ENCODE results near the gene PRKCB. TPM values are rescaled to one million over a fixed set of nuclear protein-coding genes. Genes with fewer than 3 reads are reported as not detected.

The PRKCB gene
- total and polyA plus RNA-seq, 2 experiments from 2014 or later, result 0.70 to 0.92 TPM

DNA sequence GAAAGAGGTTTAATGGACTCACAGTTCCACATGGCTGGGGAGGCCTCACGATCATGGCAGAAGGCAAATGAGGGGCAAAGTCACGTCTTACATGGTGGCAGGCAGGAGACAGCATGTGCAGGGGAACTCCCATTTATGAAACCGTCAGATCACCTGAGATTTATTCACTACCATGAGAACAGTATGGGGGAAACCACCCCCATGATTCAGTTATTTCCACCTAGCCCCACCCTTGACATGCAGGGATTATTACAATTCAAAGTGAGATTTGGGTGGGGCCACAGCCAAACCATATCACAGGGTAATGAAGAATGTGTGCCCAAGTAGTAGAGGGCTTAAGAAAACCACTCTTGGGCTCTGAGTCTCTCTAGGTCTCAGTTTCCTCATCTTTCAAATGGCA, 85.1 kb downstream of the PRKCB start:
- H4K20me1 ChIP-seq (ENCODE audit: insufficient read depth, poor library complexity, severe bottlenecking), result no peaks in the 10 kb centered on the region
- no peaks in the 10 kb centered on the region for H3K4me1 ChIP-seq (ENCODE audit: insufficient read depth)
- H3K27me3 ChIP-seq, result no peaks in the 10 kb centered on the region
- no peaks in the 10 kb centered on the region for H3K79me2 ChIP-seq
- 88% methylated on average over 3 of the region's 3 CpGs for WGBS (ENCODE audit: low lambda C conversion rate, missing lambda C conversion rate)
- H3K27ac ChIP-seq, result no peak overlapping the region
- no peaks in the 10 kb centered on the region for H3K9me2 ChIP-seq (replicated peaks; ENCODE audit: insufficient read depth)
- no peak overlapping the region for H3K4me3 ChIP-seq
- no peaks in the 10 kb centered on the region for H3K36me3 ChIP-seq (replicated peaks; ENCODE audit: insufficient read depth, low read depth)
- H3K9me3 ChIP-seq (ENCODE audit: low read depth), result no peaks in the 10 kb centered on the region
- DNase-seq (ENCODE audit: low spot score), result no peak
- H2AFZ ChIP-seq, result no peak overlapping the region
- TF ChIP-seq EZH2 (IDR thresholded peaks at IDR 0.05; ENCODE audit: borderline replicate concordance) (no peak), EZH2phosphoT487 (IDR thresholded peaks at IDR 0.05; ENCODE audit: low read depth, severe bottlenecking, unreplicated experiment) (no peak)
- TF ChIP-seq, protein P1, sequence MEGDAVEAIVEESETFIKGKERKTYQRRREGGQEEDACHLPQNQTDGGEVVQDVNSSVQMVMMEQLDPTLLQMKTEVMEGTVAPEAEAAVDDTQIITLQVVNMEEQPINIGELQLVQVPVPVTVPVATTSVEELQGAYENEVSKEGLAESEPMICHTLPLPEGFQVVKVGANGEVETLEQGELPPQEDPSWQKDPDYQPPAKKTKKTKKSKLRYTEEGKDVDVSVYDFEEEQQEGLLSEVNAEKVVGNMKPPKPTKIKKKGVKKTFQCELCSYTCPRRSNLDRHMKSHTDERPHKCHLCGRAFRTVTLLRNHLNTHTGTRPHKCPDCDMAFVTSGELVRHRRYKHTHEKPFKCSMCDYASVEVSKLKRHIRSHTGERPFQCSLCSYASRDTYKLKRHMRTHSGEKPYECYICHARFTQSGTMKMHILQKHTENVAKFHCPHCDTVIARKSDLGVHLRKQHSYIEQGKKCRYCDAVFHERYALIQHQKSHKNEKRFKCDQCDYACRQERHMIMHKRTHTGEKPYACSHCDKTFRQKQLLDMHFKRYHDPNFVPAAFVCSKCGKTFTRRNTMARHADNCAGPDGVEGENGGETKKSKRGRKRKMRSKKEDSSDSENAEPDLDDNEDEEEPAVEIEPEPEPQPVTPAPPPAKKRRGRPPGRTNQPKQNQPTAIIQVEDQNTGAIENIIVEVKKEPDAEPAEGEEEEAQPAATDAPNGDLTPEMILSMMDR (IDR thresholded peaks at IDR 0.05; ENCODE audit: poor library complexity), result no peak
- H3K4me2 ChIP-seq, result no peak overlapping the region

GRCh38 chr16:23922406-23922805, 86.6 kb downstream of the PRKCB start:
- H3K27ac ChIP-seq, result no peak overlapping the region
- H3K9me3 ChIP-seq (ENCODE audit: low read depth), result no peaks in the 10 kb centered on the region
- TF ChIP-seq EZH2phosphoT487 (IDR thresholded peaks at IDR 0.05; ENCODE audit: low read depth, severe bottlenecking, unreplicated experiment) (no peak), EZH2 (IDR thresholded peaks at IDR 0.05; ENCODE audit: borderline replicate concordance) (no peak)
- TF ChIP-seq, protein P1 (IDR thresholded peaks at IDR 0.05; ENCODE audit: poor library complexity), result no peak
- no peak overlapping the region for H2AFZ ChIP-seq
- no peaks in the 10 kb centered on the region for H3K27me3 ChIP-seq
- H3K4me1 ChIP-seq (ENCODE audit: insufficient read depth), result no peaks in the 10 kb centered on the region
- H3K4me3 ChIP-seq, result no peak overlapping the region
- H3K36me3 ChIP-seq (replicated peaks; ENCODE audit: insufficient read depth, low read depth), result no peaks in the 10 kb centered on the region
- no peak overlapping the region for H3K4me2 ChIP-seq
- DNase-seq (ENCODE audit: low spot score), result no peak
- no peaks in the 10 kb centered on the region for H4K20me1 ChIP-seq (ENCODE audit: insufficient read depth, poor library complexity, severe bottlenecking)
- no peaks in the 10 kb centered on the region for H3K9me2 ChIP-seq (replicated peaks; ENCODE audit: insufficient read depth)
- H3K79me2 ChIP-seq, result no peaks in the 10 kb centered on the region

- Histone ChIP-seq H3K79me2 (no peaks in the 10 kb centered on the region), H3K9me3 (ENCODE audit: low read depth) (no peaks in the 10 kb centered on the region), H3K4me3 (no peak overlapping the region), H3K27me3 (no peaks in the 10 kb centered on the region), H3K27ac (no peak overlapping the region), H3K4me2 (no peak overlapping the region), H2AFZ (no peak overlapping the region), H3K4me1 (ENCODE audit: insufficient read depth) (no peaks in the 10 kb centered on the region), H3K9me2 (replicated peaks; ENCODE audit: insufficient read depth) (no peaks in the 10 kb centered on the region), H4K20me1 (ENCODE audit: insufficient read depth, poor library complexity, severe bottlenecking) (no peaks in the 10 kb centered on the region), H3K36me3 (replicated peaks; ENCODE audit: insufficient read depth, low read depth) (no peaks in the 10 kb centered on the region)
- TF ChIP-seq EZH2 (IDR thresholded peaks at IDR 0.05; ENCODE audit: borderline replicate concordance) (no peak), EZH2phosphoT487 (IDR thresholded peaks at IDR 0.05; ENCODE audit: low read depth, severe bottlenecking, unreplicated experiment) (no peak)
- TF ChIP-seq, protein P1 (IDR thresholded peaks at IDR 0.05; ENCODE audit: poor library complexity), result no peak
- no peak for DNase-seq (ENCODE audit: low spot score)
- WGBS (ENCODE audit: low lambda C conversion rate, missing lambda C conversion rate), result 82% methylated on average over 8 of the region's 8 CpGs
These were observed 88.3 kb downstream of the PRKCB start for GRCh38 chr16:23924128-23924527.

- no peak for TF ChIP-seq EZH2 (IDR thresholded peaks at IDR 0.05; ENCODE audit: borderline replicate concordance)
- TF ChIP-seq, protein P1 (IDR thresholded peaks at IDR 0.05; ENCODE audit: poor library complexity), result no peak
- TF ChIP-seq EZH2phosphoT487 (IDR thresholded peaks at IDR 0.05; ENCODE audit: low read depth, severe bottlenecking, unreplicated experiment), result no peak
- Histone ChIP-seq H3K4me1 (ENCODE audit: insufficient read depth) (no peaks in the 10 kb centered on the region), H3K4me3 (no peak overlapping the region), H3K36me3 (replicated peaks; ENCODE audit: insufficient read depth, low read depth) (no peaks in the 10 kb centered on the region), H3K27me3 (peaks cover 3% of the 10 kb centered on the region), H3K9me3 (ENCODE audit: low read depth) (no peaks in the 10 kb centered on the region), H3K79me2 (no peaks in the 10 kb centered on the region), H2AFZ (no peak overlapping the region), H4K20me1 (ENCODE audit: insufficient read depth, poor library complexity, severe bottlenecking) (no peaks in the 10 kb centered on the region), H3K27ac (no peak overlapping the region), H3K9me2 (replicated peaks; ENCODE audit: insufficient read depth) (no peaks in the 10 kb centered on the region), H3K4me2 (no peak overlapping the region)
- no peak for DNase-seq (ENCODE audit: low spot score)
- 49% methylated on average over 4 of the region's 4 CpGs for WGBS (ENCODE audit: low lambda C conversion rate, missing lambda C conversion rate)
These were observed 92.0 kb downstream of the PRKCB start for GRCh38 chr16:23927796-23928195.
